Measurements from ENCODE around the gene PHF20.
"Not testable (repeated sequence)": the region's sequence is repeated elsewhere in the genome, so short reads cannot be mapped to it uniquely, and the experiment has no call there.

PHF20 gene

DNA sequence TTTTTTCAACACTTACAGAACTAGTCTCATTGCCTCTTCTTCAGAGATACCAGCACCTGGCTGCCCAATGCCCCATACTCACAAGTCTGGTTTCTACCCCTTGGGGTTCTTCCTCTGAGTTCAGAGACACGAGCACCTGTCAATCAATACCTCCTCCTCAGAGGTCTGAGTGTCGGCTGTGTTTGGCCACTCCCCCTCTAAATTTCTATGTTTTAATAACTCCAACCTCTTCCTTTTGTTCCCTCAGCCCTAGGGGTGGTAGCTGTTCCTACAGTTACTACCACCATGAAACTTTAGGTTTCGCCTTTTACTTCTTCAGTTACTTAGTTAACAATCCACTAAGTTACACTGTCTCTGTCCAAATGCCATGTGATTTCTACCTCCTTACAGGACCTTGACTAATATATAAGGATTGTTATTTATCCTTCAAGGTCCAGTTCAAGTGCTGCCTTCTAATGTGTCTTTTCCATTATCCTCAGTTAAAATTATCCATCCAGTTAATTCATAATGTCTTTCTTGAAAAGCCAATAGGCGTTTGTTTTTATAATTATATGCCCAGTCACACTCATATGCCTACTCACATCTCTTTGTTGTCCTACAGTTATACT, 14.6 kb upstream of the PHF20 start:
- H3K27ac ChIP-seq (replicated peaks), result no peak overlapping the region
- no peak overlapping the region for H3K4me3 ChIP-seq (replicated peaks; ENCODE audit: insufficient read depth, low read length)
- H3K27me3 ChIP-seq (ENCODE audit: insufficient read depth, poor library complexity, severe bottlenecking), result no peaks in the 10 kb centered on the region
- DNase-seq (ENCODE audit: low read depth in 1 of 2, low spot score in 1 of 2), result no peak
- TF ChIP-seq, protein P1, sequence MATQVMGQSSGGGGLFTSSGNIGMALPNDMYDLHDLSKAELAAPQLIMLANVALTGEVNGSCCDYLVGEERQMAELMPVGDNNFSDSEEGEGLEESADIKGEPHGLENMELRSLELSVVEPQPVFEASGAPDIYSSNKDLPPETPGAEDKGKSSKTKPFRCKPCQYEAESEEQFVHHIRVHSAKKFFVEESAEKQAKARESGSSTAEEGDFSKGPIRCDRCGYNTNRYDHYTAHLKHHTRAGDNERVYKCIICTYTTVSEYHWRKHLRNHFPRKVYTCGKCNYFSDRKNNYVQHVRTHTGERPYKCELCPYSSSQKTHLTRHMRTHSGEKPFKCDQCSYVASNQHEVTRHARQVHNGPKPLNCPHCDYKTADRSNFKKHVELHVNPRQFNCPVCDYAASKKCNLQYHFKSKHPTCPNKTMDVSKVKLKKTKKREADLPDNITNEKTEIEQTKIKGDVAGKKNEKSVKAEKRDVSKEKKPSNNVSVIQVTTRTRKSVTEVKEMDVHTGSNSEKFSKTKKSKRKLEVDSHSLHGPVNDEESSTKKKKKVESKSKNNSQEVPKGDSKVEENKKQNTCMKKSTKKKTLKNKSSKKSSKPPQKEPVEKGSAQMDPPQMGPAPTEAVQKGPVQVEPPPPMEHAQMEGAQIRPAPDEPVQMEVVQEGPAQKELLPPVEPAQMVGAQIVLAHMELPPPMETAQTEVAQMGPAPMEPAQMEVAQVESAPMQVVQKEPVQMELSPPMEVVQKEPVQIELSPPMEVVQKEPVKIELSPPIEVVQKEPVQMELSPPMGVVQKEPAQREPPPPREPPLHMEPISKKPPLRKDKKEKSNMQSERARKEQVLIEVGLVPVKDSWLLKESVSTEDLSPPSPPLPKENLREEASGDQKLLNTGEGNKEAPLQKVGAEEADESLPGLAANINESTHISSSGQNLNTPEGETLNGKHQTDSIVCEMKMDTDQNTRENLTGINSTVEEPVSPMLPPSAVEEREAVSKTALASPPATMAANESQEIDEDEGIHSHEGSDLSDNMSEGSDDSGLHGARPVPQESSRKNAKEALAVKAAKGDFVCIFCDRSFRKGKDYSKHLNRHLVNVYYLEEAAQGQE (IDR thresholded peaks at IDR 0.05; ENCODE audit: insufficient replicate concordance, low read depth), result no peak
- TF ChIP-seq POLR2AphosphoS5 (IDR thresholded peaks at IDR 0.05; ENCODE audit: low read depth) (no peak), SPI1 (IDR thresholded peaks at IDR 0.05; ENCODE audit: borderline replicate concordance, low read depth) (no peak), GABPA (IDR thresholded peaks at IDR 0.05; ENCODE audit: low read depth) (no peak)
- TF ChIP-seq, protein P2, sequence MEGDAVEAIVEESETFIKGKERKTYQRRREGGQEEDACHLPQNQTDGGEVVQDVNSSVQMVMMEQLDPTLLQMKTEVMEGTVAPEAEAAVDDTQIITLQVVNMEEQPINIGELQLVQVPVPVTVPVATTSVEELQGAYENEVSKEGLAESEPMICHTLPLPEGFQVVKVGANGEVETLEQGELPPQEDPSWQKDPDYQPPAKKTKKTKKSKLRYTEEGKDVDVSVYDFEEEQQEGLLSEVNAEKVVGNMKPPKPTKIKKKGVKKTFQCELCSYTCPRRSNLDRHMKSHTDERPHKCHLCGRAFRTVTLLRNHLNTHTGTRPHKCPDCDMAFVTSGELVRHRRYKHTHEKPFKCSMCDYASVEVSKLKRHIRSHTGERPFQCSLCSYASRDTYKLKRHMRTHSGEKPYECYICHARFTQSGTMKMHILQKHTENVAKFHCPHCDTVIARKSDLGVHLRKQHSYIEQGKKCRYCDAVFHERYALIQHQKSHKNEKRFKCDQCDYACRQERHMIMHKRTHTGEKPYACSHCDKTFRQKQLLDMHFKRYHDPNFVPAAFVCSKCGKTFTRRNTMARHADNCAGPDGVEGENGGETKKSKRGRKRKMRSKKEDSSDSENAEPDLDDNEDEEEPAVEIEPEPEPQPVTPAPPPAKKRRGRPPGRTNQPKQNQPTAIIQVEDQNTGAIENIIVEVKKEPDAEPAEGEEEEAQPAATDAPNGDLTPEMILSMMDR (IDR thresholded peaks at IDR 0.05; ENCODE audit: insufficient read depth, low read length), result no peak

DNA sequence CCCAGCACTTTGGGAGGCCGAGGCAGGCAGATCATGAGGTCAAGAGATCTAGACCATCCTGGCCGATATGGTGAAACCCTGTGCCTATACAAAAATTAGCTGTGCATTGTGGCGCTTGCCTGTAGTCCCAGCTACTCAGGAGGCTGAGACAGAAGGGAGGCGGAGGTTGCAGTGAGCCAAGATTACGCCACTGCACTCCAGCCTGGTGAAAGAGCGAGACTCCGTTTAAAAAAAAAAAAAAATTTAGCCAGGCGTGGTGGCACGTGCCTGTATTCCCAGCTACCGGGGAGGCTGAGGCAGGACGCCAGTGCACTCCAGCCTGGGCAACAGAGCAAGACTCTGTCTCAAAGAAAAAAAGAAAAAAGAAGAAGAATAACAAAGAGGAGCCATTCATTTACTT, 10.3 kb upstream of the PHF20 start:
- H3K27me3 ChIP-seq (ENCODE audit: insufficient read depth, poor library complexity, severe bottlenecking); H3K27ac ChIP-seq (replicated peaks); DNase-seq (ENCODE audit: low read depth in 1 of 2, low spot score in 1 of 2): not testable (repeated sequence)

DNA sequence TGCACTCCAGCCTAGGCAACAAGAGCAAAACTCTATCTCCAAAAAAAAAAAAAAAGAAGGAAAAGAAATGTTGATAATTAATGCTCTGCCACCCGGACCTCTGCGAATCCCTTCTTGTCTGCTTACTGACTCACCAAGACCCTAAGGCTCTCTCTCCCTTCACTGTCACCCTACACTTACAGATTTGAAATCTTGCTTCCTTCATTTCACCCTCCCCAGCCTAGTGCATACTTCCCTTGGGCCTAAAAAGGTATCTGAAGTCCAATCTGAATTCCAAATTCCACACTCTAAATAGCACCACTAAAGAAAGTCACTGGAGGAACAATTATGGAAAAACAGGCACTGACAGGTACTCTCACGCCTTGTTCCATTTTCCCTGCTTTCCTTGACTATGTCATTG, 9.4 kb upstream of the PHF20 start:
- Histone ChIP-seq H3K4me3 (replicated peaks; ENCODE audit: insufficient read depth, low read length) (no peak overlapping the region), H3K27me3 (ENCODE audit: insufficient read depth, poor library complexity, severe bottlenecking) (no peaks in the 10 kb centered on the region), H3K27ac (replicated peaks) (no peak overlapping the region)
- DNase-seq (ENCODE audit: low read depth in 1 of 2, low spot score in 1 of 2), result no peak
- TF ChIP-seq SPI1 (IDR thresholded peaks at IDR 0.05; ENCODE audit: borderline replicate concordance, low read depth) (no peak), GABPA (IDR thresholded peaks at IDR 0.05; ENCODE audit: low read depth) (no peak), POLR2AphosphoS5 (IDR thresholded peaks at IDR 0.05; ENCODE audit: low read depth) (no peak)
- TF ChIP-seq, protein P2 (IDR thresholded peaks at IDR 0.05; ENCODE audit: insufficient read depth, low read length), result no peak
- TF ChIP-seq, protein P1 (IDR thresholded peaks at IDR 0.05; ENCODE audit: insufficient replicate concordance, low read depth), result no peak

More for the DNA sequence above, 10.3 kb upstream of the PHF20 start:
- H3K4me3 ChIP-seq (replicated peaks; ENCODE audit: insufficient read depth, low read length), result not testable (repeated sequence)

DNA sequence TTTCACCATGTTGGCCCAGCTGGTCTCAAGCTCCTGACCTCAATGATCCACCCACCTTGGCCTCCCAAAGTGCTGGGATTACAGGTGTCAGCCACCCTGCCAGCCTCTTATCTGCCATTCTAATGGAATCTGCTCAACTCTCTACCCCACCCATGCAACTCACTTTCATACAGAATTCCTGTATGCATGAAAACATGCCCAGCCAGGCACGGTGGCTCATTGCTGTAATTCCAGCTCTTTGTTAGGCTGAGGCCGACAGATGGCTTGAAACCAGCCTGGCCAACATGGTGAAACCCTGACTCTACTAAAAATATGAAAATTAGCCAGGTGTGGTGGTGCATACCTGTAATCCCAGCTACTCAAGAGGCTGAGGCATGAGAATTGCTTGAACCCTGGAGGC, 6.9 kb upstream of the PHF20 start:
- H3K27ac ChIP-seq (replicated peaks), result not testable (repeated sequence)

DNA sequence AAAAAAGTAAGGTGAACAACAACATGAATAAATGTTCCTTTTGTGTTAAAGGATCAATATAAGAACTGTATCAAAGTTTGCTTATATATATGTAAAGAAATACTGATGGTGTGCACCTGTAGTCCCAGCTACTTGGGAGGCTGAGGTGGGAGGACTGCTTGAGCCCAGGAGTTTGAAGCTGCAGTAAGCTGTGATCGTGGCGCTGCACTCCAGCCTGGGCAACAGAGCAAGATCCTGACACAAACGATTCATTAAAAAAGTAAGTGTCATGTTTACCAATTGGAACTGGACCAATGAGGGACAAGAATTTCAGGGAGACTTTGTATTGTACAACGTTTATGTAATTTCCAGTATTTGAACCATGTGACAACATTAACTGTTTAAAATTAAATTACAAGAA, 5.0 kb upstream of the PHF20 start:
- TF ChIP-seq, protein P2 (IDR thresholded peaks at IDR 0.05; ENCODE audit: insufficient read depth, low read length), result no peak
- no peak for TF ChIP-seq GABPA (IDR thresholded peaks at IDR 0.05; ENCODE audit: low read depth)
- no peak for TF ChIP-seq POLR2AphosphoS5 (IDR thresholded peaks at IDR 0.05; ENCODE audit: low read depth)
- no peak for TF ChIP-seq SPI1 (IDR thresholded peaks at IDR 0.05; ENCODE audit: borderline replicate concordance, low read depth)
- TF ChIP-seq, protein P1 (IDR thresholded peaks at IDR 0.05; ENCODE audit: insufficient replicate concordance, low read depth), result no peak
- H3K27ac ChIP-seq (replicated peaks), result peak overlapping the region; percentile 80
- no peak overlapping the region for H3K4me3 ChIP-seq (replicated peaks; ENCODE audit: insufficient read depth, low read length)
- DNase-seq (ENCODE audit: low read depth in 1 of 2, low spot score in 1 of 2), result no peak
- H3K27me3 ChIP-seq (ENCODE audit: insufficient read depth, poor library complexity, severe bottlenecking), result no peaks in the 10 kb centered on the region

More for the DNA sequence above, 6.9 kb upstream of the PHF20 start:
- not testable (repeated sequence) for H3K27me3 ChIP-seq (ENCODE audit: insufficient read depth, poor library complexity, severe bottlenecking); DNase-seq (ENCODE audit: low read depth in 1 of 2, low spot score in 1 of 2); H3K4me3 ChIP-seq (replicated peaks; ENCODE audit: insufficient read depth, low read length)

Data from HL-60 (cell line).